A673 (cell line): ENCODE data around the gene HBS1L. TPM values are rescaled to one million over a fixed set of nuclear protein-coding genes. Genes with fewer than 3 reads are reported as not detected.

Source experiments
- BruUV-seq: library from RNA; stranded (reverse); fragments of 400-500 nt; replicated peaks from 2 replicates; lab custom pipeline; 2021; lab: Mats Ljungman, UMichigan
- CTCF ChIA-PET: fragments of 300-600 bp; sonication (Branson Sonifier 250); formaldehyde crosslinking; loops from one replicate; lab custom pipeline; 2022; ENCODE audit warnings: antibody characterized with exemption; lab: Charles Lee
- POLR2A ChIA-PET: fragments of 300-600 bp; sonication (Branson Sonifier 250); formaldehyde crosslinking; loops from one replicate; lab custom pipeline; 2022; ENCODE audit warnings: antibody characterized with exemption; ENCODE audit not compliant: low non-redundant PET; lab: Charles Lee
- DNase-seq: peaks from one replicate; pipeline ENCODE4 v3.0.0-alpha.2; 2015; ENCODE audit warnings: low spot score
- H3K27ac ChIP-seq: fragments of 200-600 bp; sonication (generic); 2 replicates; pipeline ENCODE4 v1.5.1; 2016; ENCODE audit warnings: mixed run types, low read depth, mild to moderate bottlenecking, mixed read lengths, antibody characterized with exemption, low read length; ENCODE audit not compliant: poor library complexity, severe bottlenecking
- H3K27me3 ChIP-seq: fragments of 200-600 bp; sonication (generic); replicated peaks from 2 replicates; pipeline ENCODE4 v1.6.1; 2017; ENCODE audit warnings: mixed run types, low read depth, mild to moderate bottlenecking, mixed read lengths, antibody characterized with exemption, low read length; ENCODE audit not compliant: insufficient read depth, poor library complexity
- H3K36me3 ChIP-seq: fragments of 200-600 bp; sonication (generic); 2 replicates; pipeline ENCODE4 v1.6.1; 2016; ENCODE audit warnings: mixed run types, mild to moderate bottlenecking, mixed read lengths, antibody characterized with exemption, low read length; ENCODE audit not compliant: insufficient read depth, poor library complexity, severe bottlenecking
- H3K4me1 ChIP-seq: fragments of 200-600 bp; sonication (generic); 2 replicates; pipeline ENCODE4 v1.6.1; 2017; ENCODE audit warnings: mixed run types, mild to moderate bottlenecking, mixed read lengths, antibody characterized with exemption, low read length; ENCODE audit not compliant: insufficient read depth, poor library complexity, severe bottlenecking
- H3K4me3 ChIP-seq: fragments of 200-600 bp; sonication (generic); 2 replicates; pipeline ENCODE4 v1.5.1; 2016; ENCODE audit warnings: low read depth, mixed run types, mild to moderate bottlenecking, mixed read lengths, low read length; ENCODE audit not compliant: poor library complexity, severe bottlenecking
- H3K9me3 ChIP-seq: fragments of 200-600 bp; sonication (generic); 2 replicates; pipeline ENCODE4 v1.6.1; 2016; ENCODE audit warnings: mixed run types, low read depth, mild to moderate bottlenecking, mixed read lengths, antibody characterized with exemption, low read length; ENCODE audit not compliant: poor library complexity, severe bottlenecking
- EZH2 ChIP-seq: fragments of 200-600 bp; sonication (generic); IDR thresholded peaks from 2 replicates; pipeline ENCODE4 v1.6.1; 2017; ENCODE audit warnings: borderline replicate concordance, low read depth, mild to moderate bottlenecking, mixed read lengths, antibody characterized with exemption, low read length; ENCODE audit not compliant: poor library complexity, severe bottlenecking
- intact Hi-C: fragments of 100-400 bp; cut with micrococcal nuclease; formaldehyde crosslinking; loops from one replicate; pipeline ENCODE4 v1.10.0; 2022; ENCODE audit not compliant: unreplicated experiment
- microRNA-seq: library from miRNA; unstranded; fragments of <30 nt; microRNA quantifications from one replicate; pipeline ENCODE4 v1.2.0, GENCODE V29; 2021
- total RNA-seq: library from RNA; stranded (reverse); gene quantifications from 2 replicates; pipeline ENCODE4 v1.2.3, GENCODE V29; 2021
- TF ChIP-seq, protein P1 (sequence below): fragments of 300-800, 200-600 bp; sonication (generic); conservative IDR thresholded peaks from 2 replicates; pipeline ENCODE4 v1.5.1; 2017; ENCODE audit warnings: low read depth, mild to moderate bottlenecking, antibody characterized with exemption, low read length, moderate library complexity, mixed read lengths

HBS1L gene
- total RNA-seq, 1 experiment from 2014 or later = 106 TPM

DNA sequence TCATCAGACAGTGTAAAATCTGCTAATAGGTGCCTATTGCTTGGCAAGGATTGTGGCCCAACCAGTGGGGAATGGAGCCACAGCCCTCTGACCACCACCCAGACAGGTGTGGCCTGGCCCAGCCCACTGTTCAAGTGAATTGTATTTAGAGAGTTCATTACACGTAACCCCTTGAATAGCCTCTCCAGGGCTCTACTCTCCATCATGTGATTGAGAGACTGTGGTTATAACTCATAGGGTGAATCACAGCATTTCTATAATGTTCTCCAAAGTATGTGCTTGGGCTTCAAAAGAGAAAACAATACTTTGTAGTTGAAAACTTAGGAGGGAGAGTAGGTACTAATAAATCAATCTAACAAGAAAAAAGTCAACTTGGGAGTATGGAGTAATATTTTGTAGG lies 143.1 kb downstream of the HBS1L start:
- intact Hi-C loops = no loop called here
- no TSS peak for BruUV-seq
- TF ChIP-seq, protein P1, sequence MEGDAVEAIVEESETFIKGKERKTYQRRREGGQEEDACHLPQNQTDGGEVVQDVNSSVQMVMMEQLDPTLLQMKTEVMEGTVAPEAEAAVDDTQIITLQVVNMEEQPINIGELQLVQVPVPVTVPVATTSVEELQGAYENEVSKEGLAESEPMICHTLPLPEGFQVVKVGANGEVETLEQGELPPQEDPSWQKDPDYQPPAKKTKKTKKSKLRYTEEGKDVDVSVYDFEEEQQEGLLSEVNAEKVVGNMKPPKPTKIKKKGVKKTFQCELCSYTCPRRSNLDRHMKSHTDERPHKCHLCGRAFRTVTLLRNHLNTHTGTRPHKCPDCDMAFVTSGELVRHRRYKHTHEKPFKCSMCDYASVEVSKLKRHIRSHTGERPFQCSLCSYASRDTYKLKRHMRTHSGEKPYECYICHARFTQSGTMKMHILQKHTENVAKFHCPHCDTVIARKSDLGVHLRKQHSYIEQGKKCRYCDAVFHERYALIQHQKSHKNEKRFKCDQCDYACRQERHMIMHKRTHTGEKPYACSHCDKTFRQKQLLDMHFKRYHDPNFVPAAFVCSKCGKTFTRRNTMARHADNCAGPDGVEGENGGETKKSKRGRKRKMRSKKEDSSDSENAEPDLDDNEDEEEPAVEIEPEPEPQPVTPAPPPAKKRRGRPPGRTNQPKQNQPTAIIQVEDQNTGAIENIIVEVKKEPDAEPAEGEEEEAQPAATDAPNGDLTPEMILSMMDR = no peak
- TF ChIP-seq EZH2 = no peak
- Histone ChIP-seq H3K36me3 (no peaks in the 10 kb centered on the region), H3K27ac (no peak overlapping the region), H3K4me1 (no peaks in the 10 kb centered on the region), H3K9me3 (no peaks in the 10 kb centered on the region), H3K4me3 (no peak overlapping the region), H3K27me3 (no peaks in the 10 kb centered on the region)
- ChIA-PET POLR2A (no interaction called here), CTCF (no interaction called here)
- DNase-seq = no peak

DNA sequence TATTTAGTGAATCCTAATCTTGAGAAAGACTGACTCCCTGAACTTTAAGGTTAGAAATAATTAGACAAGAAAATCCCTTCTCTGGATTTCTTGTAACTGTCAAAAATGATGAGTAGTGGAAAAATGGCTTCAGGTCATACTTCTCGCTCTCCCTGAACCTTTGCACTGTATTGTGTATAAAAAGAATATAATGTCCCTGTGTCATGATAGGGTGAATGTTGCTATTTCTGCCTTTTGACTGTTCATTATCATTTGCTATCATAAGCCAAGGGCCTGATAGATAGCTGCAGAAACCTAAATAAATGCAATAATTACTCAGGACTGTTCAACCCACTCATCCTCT lies 144.1 kb downstream of the HBS1L start:
- ChIA-PET POLR2A (no interaction called here), CTCF (no interaction called here)

More for the DNA sequence above, 144.1 kb downstream of the HBS1L start:
- no peak for DNase-seq
- Histone ChIP-seq H3K4me3 (no peak overlapping the region), H3K4me1 (no peaks in the 10 kb centered on the region), H3K9me3 (no peaks in the 10 kb centered on the region), H3K27ac (no peak overlapping the region), H3K27me3 (no peaks in the 10 kb centered on the region), H3K36me3 (no peaks in the 10 kb centered on the region)
- TF ChIP-seq, protein P1 = no peak
- no peak for TF ChIP-seq EZH2
- intact Hi-C loops = no loop called here
- no TSS peak for BruUV-seq

Small RNAs within 50 kb of the gene (microRNA-seq; reads per million reads assigned to microRNA genes)
- 11.9 reads per million, percentile 33 among the genes with 10 or more reads in this experiment for gene MIR3662

Other genes starting within 250 kb of the HBS1L start
- gene ALDH8A1, start 104.7 kb downstream of the HBS1L start, total RNA-seq = 0.45 and 0.76 TPM in 2 replicates
- 8.3 and 9.0 TPM in 2 replicates for gene MYB, start 126.5 kb upstream of the HBS1L start, total RNA-seq